ENCODE results near the gene FNTB.
"Not testable (repeated sequence)": the region's sequence is repeated elsewhere in the genome, so short reads cannot be mapped to it uniquely, and the experiment has no call there.

Gene FNTB

GRCh38 chr14:65024957-65025356 lies 38.3 kb downstream of the FNTB start:
- no peak overlapping the region for H3K4me3 ChIP-seq (replicated peaks; ENCODE audit: low read depth, low read length)
- DNase-seq (ENCODE audit: low read depth) = no peak
- TF ChIP-seq CTCF (IDR thresholded peaks at IDR 0.05; ENCODE audit: low read length, missing control alignments) = no peak

GRCh38 chr14:65025818-65026217 lies 39.1 kb downstream of the FNTB start:
- no peak for DNase-seq (ENCODE audit: low read depth)
- no peak overlapping the region for H3K4me3 ChIP-seq (replicated peaks; ENCODE audit: low read depth, low read length)
- no peak for TF ChIP-seq CTCF (IDR thresholded peaks at IDR 0.05; ENCODE audit: low read length, missing control alignments)

- no peak overlapping the region for H3K4me3 ChIP-seq (replicated peaks; ENCODE audit: low read depth, low read length)
- DNase-seq (ENCODE audit: low read depth) = no peak
- TF ChIP-seq CTCF (IDR thresholded peaks at IDR 0.05; ENCODE audit: low read length, missing control alignments) = no peak
These were observed 39.8 kb downstream of the FNTB start for GRCh38 chr14:65026526-65026925.

- DNase-seq (ENCODE audit: low read depth) = no peak
- no peak overlapping the region for H3K4me3 ChIP-seq (replicated peaks; ENCODE audit: low read depth, low read length)
- no peak for TF ChIP-seq CTCF (IDR thresholded peaks at IDR 0.05; ENCODE audit: low read length, missing control alignments)
These were observed 40.6 kb downstream of the FNTB start for GRCh38 chr14:65027127-65027799.

GRCh38 chr14:65028937-65029336 lies 42.2 kb downstream of the FNTB start:
- H3K4me3 ChIP-seq (replicated peaks; ENCODE audit: low read depth, low read length) = no peak overlapping the region
- no peak for TF ChIP-seq CTCF (IDR thresholded peaks at IDR 0.05; ENCODE audit: low read length, missing control alignments)
- DNase-seq (ENCODE audit: low read depth) = no peak

- not testable (repeated sequence) for DNase-seq (ENCODE audit: low read depth); H3K4me3 ChIP-seq (replicated peaks; ENCODE audit: low read depth, low read length)
These were observed 44.6 kb downstream of the FNTB start for GRCh38 chr14:65031321-65031720.

GRCh38 chr14:65032319-65032718 lies 45.6 kb downstream of the FNTB start:
- no peak for DNase-seq (ENCODE audit: low read depth)

More at GRCh38 chr14:65032319-65032718, 45.6 kb downstream of the FNTB start:
- H3K4me3 ChIP-seq (replicated peaks; ENCODE audit: low read depth, low read length) = no peak overlapping the region
- no peak for TF ChIP-seq CTCF (IDR thresholded peaks at IDR 0.05; ENCODE audit: low read length, missing control alignments)
